ENCODE results near the gene YAP1.
"Not testable (repeated sequence)": the region's sequence is repeated elsewhere in the genome, so short reads cannot be mapped to it uniquely, and the experiment has no call there.

Gene YAP1

GRCh38 chr11:102192349-102193066 lies 82.3 kb downstream of the YAP1 start:
- no peak for TF ChIP-seq CTCF (IDR thresholded peaks at IDR 0.05; ENCODE audit: low read depth, low read length, missing control alignments)
- DNase-seq (ENCODE audit: extremely low read depth, low read depth), result no peak
- no peak overlapping the region for H3K4me3 ChIP-seq (replicated peaks; ENCODE audit: low read depth, low read length)

GRCh38 chr11:102194257-102194656 lies 84.0 kb downstream of the YAP1 start:
- TF ChIP-seq CTCF (IDR thresholded peaks at IDR 0.05; ENCODE audit: low read depth, low read length, missing control alignments), result no peak
- DNase-seq (ENCODE audit: extremely low read depth, low read depth), result no peak
- no peak overlapping the region for H3K4me3 ChIP-seq (replicated peaks; ENCODE audit: low read depth, low read length)

GRCh38 chr11:102194990-102195389 lies 84.7 kb downstream of the YAP1 start:
- TF ChIP-seq CTCF (IDR thresholded peaks at IDR 0.05; ENCODE audit: low read depth, low read length, missing control alignments), result no peak
- no peak for DNase-seq (ENCODE audit: extremely low read depth, low read depth)
- no peak overlapping the region for H3K4me3 ChIP-seq (replicated peaks; ENCODE audit: low read depth, low read length)

GRCh38 chr11:102196351-102196750 lies 86.1 kb downstream of the YAP1 start:
- no peak for DNase-seq (ENCODE audit: extremely low read depth, low read depth)
- TF ChIP-seq CTCF (IDR thresholded peaks at IDR 0.05; ENCODE audit: low read depth, low read length, missing control alignments), result no peak
- no peak overlapping the region for H3K4me3 ChIP-seq (replicated peaks; ENCODE audit: low read depth, low read length)

- TF ChIP-seq CTCF (IDR thresholded peaks at IDR 0.05; ENCODE audit: low read depth, low read length, missing control alignments), result no peak
- DNase-seq (ENCODE audit: extremely low read depth, low read depth), result no peak
- no peak overlapping the region for H3K4me3 ChIP-seq (replicated peaks; ENCODE audit: low read depth, low read length)
Measured at GRCh38 chr11:102196816-102197215, 86.6 kb downstream of the YAP1 start.

GRCh38 chr11:102197670-102198139 lies 87.5 kb downstream of the YAP1 start:
- DNase-seq (ENCODE audit: extremely low read depth, low read depth), result no peak
- no peak for TF ChIP-seq CTCF (IDR thresholded peaks at IDR 0.05; ENCODE audit: low read depth, low read length, missing control alignments)
- no peak overlapping the region for H3K4me3 ChIP-seq (replicated peaks; ENCODE audit: low read depth, low read length)

GRCh38 chr11:102199673-102200072 lies 89.4 kb downstream of the YAP1 start:
- DNase-seq (ENCODE audit: extremely low read depth, low read depth), result no peak
- no peak for TF ChIP-seq CTCF (IDR thresholded peaks at IDR 0.05; ENCODE audit: low read depth, low read length, missing control alignments)
- H3K4me3 ChIP-seq (replicated peaks; ENCODE audit: low read depth, low read length), result no peak overlapping the region

GRCh38 chr11:102200325-102200724 lies 90.1 kb downstream of the YAP1 start:
- H3K4me3 ChIP-seq (replicated peaks; ENCODE audit: low read depth, low read length); DNase-seq (ENCODE audit: extremely low read depth, low read depth): not testable (repeated sequence)

All from HFF-Myc (cell line).